AG08396 (cell line): Measurements from ENCODE around the gene CCDC102A.
A peak's percentile ranks its signal among the peaks of the same experiment; 100 is the strongest.

Source experiments
- DNase-seq: peaks from one replicate; pipeline ENCODE4 v3.0.0; 2012; ENCODE audit warnings: low spot score, mixed read lengths

The CCDC102A gene

DNA sequence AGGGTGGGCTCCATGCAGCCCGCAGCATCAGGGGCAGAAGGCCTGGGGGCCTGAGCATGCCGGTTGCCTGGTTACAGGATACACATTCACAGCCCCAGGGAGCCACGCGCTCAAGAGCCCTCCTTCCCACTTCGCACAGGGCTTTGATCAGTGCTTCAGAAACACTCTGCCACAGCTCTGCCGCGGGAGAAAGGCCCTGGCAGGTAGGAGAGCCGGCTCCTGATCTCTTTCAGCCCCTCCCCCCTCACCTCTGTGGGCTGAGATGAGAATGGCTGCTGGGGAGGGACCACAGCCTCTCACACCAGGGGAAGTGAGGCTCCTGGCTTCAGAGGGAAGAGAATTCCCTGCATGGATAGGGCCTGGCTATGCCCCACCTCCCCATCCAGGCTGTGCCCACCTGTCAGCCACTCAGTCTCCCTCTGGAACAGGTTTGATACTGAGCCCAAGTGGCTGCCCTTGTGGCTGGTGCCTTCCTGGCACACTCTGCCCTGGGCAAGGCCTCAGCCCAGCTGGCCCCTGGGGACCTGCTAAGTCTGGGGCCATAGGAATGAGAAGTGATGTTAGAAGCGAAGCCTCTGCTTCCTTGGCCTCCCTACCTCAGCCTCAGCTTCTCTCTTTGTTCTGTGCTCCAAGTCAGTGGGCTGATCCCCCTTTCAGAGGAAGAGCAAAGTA is 58.7 kb downstream of the CCDC102A start:
- DNase-seq: no peak

DNA sequence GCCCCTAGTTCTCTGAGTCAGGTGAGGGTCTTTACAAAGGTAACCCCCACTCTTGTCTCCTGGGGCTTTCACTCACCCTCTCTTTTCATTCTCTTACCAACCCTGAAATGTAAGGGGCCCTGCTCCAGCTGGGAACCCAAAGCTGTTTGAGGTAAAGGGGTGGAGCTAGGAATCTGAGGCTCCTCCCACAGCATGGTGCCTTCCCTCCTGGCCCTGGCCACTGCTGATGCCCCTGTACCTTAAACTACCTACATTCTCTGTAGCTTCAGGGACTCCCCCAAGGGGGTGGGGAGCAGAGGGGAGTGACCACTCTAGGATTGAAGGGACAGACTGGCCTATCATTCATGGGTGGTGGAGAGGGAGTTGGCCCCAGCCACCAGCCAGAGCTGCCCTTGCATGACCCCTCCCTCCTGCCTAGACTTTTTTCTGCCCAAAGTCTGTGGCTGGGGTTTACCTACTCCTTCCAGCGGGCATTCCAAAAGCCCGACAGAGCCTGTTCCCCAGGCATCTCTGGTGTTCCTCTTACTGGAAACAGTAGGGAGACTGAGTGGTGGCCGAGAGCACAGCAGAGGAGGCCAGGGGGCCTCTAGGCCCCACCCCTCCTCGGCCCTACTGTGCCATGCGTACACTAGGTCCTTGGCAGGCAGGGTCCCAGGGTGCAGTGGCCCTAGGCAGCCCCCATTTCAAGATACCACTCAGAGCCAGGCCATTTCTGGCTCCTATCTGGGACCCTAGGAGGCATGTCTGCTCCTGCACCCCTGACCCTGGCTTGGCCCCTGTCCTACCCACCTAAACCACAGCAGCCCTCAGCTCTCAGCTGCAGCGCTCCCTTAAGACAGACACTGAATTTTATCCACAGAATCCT is 59.6 kb downstream of the CCDC102A start:
- DNase-seq: no peak

DNA sequence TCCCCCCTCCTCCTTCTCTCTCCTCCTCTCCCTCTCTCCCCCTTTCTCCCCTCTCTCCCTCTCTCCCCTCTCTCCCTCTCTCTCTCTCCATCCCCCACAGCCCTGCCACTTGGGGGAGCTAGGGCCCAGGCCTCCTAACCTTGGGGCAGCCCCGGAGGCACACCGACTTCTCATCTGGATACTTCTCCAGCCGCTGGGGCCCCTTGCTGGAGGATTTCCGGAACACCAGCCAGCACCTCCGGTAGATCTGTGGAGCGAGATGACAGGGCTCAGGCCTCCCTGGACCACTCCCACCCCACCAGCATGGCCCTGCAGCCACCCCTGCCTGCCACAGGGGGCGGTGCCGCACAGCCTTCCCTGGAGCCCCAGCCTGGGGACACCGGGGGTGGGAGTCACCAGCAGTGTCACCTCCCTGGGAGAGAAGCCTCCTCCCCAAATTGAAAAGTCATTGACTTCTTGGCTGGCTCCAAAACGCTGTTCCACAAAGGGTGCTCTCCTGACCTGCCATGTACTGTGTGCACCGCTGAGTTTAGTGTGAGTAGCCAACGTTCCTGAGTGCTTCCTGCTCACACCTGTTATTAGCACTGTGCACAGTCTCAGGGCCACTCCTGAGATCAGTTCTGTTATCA is 60.5 kb downstream of the CCDC102A start:
- peak; percentile 50 for DNase-seq

DNA sequence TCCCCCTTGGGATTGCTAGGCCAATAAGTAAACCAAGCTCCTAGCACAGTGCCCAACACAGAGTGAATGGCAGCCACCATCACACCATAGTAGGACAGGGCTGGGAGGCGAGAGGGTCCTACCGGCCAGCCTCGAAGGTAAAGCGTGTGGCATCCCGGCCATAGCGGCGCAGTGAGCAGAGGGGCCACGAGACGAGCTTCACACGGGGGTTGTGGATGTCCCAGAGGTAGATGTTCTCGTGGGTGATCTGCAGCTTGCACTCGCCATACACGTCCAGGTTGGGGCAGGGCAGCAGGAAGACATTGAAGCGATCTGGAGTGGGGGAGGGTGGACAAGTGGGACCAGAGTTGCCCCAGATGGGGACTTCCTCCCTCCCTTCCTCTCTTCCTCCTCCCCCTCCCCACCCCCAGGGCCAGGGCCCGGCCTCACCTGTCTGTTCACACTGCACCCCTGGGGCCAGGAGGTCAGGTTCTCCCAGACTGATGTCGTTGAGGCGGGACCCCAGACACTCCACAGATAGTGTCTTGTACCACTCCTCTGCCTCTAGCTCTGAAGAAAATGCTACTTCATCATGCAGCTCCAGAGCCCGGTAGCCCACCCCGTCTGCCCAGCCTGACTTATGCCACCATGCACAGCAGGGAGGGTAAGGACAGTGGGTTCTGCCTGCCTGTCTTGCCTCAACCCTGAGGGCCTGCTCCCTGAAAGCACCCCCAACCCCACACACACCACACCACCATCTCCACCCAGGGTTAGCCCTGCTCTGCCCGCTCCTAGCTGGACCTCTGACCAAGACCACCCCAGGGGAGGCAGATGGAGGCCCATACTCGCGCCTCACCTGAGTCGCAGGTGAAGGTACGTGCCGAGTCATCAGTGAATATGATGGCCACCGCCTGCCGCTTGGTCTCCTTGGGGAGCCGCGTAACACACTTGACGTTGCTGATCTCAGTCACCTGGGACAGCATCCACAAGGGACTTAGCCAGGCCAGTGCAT is 61.4 kb downstream of the CCDC102A start:
- DNase-seq: no peak

DNA sequence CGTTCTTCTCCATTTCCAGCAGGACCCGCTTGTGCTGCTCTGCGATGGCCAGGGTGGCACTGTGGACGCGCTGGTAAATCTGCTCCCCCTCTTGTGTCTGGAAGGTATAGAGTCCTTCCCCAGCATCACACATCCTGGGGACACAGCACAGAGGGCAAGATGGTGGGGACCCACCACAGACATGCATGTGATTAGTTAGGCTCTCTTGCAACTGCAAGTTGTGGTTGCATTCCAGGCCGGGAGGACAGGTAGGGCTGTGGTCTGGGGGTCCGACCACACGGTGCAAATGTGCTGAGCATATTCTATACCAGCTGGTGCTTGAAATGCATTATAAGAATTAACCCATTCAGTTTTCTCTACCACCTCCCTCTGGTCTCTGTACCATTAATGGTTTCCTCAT is 62.5 kb downstream of the CCDC102A start:
- DNase-seq: no peak

DNA sequence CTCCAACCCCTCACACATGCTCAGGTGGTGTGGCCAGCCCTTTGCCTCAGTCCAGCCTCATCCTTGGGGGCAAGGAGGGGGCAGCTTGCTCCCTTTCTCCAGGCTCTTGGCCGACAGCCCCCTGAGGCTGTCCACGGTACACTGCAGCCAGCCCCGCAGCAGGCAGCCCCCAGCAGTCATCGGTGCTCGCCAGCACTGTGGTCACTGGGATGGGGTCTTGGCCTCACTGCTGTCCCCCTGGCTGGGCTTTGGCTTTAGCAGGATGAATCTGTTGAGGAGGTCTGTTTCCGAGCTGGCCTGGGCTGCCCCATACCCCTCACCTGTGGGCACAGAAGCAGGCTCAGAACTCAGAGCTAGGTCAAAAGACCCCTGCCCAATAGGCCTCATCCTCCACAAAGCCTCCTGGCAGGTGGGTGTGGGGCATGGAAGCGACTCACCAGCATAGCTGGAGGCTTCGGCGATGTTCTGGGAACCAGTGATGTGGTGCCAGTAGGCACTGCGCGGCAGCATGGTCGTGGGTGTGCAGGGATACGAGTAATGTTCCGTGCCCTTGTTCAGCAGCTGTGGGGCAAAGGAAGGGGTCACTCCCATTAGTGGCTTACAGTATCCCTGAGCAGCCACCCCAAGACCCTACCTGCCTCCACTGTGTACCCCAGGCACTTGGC is 63.1 kb downstream of the CCDC102A start:
- DNase-seq: no peak

DNA sequence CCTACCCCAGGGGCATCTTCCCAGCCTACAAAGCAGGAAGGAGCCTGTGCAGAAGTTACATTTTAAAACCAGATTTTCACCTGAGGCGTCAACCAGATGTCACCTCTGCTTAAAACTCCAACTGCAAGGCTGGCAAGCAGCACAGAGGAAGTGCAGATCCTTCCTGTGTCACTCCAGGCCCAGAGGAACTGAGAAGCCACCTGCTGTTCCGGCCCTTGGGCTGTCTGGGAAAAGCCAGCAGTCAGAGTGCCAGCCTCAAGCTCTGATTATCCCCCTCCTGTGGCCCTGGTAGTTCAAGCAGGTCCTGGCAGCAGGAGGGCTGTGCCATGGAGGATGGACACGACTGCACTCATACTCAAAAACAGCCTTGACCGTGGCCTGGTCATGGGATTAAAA is 63.7 kb downstream of the CCDC102A start:
- no peak for DNase-seq

DNA sequence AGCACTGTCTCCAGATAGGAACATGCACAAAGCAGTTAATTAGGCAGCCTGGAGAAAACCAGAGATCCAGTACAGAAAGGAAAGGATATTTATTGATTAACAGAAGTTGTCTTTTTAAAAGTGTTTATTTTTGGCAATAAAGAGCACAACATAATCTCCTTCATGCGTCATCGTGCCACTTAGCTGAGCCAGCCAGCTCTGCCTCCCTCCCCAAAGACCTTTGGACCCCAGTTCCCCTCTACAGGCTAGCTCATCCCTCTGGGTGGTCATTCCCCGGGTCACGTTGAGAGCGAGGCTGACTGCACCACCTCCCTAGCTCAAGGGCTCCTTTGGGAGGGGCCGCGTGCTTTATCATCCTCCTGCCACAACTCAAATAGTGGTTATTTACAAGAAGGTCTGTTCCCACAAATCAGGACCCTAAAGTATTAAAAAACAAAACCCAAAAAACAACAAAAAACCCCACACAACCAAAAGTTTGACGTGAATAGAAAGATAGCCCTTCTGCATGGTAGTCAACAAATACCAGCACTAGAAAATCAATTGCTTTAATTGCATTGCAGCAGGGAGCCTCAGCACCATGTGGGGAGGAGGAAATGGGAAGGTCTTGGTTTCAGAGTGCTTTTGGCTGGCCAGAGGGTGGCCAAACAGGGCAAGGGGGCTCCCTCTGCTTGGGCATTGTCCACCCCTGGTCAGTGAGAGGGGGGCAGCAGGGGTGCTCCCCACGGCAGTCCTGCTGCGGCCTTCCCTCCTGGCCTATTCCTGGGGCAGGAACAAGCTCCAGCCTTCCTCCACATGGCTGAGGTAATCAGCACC is 64.3 kb downstream of the CCDC102A start:
- no peak for DNase-seq

DNA sequence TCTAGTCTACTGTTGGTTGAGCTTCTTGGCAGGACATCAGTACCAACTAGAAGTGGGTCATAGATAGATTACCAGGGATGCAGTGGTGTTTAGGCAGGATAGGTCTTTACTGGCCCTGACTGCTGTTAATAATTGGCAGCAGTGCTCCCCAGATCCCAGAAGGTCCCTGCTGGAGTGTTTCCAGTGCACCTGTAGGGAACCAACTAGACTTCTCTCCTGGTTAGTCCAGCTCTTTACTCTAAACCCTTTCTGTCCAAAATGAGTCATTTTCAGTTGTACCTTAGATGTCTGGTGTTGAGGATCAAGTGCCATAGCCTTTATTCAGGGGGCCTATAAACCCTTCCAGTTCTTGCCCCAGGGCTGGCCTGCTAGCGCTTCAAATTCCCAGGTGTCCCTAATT is 65.2 kb downstream of the CCDC102A start:
- no peak for DNase-seq

DNA sequence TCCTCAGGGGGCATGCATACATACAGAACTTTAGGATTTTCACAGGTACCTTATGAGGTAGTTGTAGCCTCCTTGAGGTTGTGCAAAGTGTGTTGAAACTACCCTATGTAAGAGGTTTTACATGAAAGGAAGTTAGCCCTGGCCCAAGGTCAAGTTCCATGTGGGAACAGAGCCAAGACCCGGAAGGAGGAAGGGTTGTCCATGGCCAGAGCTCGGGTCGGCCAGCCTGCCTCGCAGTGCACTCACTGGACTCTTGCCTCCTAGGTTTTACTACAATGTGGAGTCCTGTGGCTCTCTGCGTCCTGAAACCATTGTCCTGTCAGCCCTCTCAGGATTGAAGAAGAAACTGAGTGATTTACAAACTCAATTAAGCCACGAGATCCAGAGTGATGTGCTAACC is 65.7 kb downstream of the CCDC102A start:
- no peak for DNase-seq

DNA sequence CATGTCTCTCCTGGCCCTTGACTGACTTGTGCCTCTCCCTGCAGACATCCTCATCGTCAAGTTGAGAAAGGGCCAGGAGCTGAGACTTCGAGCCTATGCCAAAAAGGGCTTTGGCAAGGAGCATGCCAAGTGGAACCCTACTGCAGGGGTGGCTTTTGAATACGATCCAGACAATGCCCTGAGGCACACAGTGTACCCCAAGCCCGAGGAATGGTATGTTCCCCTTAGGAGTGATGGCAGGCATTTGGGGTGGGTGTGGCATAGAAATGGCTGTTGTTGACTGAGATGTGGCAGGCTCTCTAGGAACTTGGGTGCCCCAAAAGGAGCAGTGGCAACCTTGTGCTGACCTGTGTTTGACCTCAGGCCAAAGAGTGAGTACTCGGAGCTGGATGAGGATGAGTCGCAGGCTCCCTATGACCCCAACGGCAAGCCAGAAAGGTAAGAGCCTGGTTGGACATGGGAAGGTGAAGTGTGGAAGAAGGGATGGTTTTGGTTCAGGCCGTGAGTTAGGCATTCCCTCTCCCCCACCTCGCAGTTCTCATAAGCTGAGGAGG is 66.4 kb downstream of the CCDC102A start:
- no peak for DNase-seq

DNA sequence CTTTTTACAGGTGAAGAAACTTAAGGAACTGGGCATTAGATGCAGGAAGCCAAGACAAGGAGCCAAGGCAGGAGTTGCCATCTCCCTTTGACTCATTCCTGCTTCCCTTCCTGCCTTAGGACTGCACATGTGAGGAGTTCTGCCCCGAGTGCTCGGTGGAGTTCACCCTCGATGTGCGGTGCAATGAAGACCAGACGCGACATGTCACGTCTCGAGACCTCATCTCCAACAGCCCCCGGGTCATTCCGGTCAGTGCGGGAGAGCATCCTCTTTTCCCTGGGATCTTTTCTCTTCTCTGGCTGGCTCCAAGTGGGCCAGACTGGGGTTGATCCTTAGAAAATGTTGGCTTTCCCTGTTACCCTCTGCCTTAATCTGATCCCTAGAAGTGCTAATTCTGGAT is 67.3 kb downstream of the CCDC102A start:
- DNase-seq: no peak

DNA sequence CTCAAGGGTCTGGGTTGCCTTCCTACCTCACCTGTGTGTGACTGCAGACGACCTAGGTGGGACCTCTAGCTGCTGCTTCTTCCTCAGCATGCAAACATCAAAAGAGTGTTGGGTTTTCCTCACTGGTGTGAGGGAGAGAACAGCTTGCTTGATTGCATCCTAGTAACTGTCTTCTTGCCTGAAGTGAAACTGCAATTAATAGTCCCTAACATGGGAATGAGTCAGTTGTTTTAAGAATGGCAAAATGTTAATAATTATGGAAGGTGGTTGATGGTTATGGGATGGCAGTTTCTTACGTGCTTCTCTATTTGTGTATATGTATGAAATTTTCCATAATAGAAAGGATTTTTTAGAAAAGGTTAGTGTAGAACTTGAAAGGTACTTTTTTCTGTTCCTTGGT is 68.0 kb downstream of the CCDC102A start:
- DNase-seq: no peak

DNA sequence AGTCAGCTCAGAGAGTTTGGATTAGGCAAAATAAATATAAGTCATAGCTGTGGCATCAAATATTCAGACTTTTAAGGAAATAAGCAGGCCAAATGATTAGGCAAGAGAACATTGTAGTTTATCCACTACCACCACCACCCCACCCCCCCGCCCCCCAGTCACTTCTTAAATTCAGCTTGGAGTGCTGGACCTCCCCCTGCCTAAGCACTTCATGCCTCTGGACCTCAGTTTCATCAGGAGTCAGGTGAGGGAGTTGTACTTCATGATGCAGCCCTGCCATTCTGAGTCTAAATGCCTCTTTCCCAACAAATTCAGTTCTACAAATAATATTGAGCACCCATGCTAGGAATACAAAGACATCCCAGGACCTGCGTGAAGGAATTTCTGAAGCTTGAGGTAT is 71.8 kb downstream of the CCDC102A start:
- no peak for DNase-seq

DNA sequence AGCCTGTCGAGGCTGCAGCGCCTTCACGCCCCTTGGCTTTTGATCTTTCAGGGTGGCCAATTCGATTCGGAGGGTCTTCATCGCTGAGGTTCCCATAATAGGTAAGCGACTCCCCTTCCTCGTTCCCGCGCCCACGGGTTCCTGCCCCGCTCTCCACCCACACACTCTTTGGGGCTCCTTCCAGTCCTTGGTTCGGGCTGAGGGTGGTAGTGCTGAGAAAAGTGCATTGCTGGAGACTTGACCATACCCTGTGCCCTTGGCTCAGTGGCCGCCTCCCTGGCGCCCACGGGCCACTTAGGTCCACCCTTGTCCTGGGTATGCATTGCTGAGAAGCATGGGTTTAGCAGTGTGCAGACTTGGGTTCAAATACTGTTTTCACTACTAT is 73.4 kb downstream of the CCDC102A start:
- peak; percentile 56 for DNase-seq

DNA sequence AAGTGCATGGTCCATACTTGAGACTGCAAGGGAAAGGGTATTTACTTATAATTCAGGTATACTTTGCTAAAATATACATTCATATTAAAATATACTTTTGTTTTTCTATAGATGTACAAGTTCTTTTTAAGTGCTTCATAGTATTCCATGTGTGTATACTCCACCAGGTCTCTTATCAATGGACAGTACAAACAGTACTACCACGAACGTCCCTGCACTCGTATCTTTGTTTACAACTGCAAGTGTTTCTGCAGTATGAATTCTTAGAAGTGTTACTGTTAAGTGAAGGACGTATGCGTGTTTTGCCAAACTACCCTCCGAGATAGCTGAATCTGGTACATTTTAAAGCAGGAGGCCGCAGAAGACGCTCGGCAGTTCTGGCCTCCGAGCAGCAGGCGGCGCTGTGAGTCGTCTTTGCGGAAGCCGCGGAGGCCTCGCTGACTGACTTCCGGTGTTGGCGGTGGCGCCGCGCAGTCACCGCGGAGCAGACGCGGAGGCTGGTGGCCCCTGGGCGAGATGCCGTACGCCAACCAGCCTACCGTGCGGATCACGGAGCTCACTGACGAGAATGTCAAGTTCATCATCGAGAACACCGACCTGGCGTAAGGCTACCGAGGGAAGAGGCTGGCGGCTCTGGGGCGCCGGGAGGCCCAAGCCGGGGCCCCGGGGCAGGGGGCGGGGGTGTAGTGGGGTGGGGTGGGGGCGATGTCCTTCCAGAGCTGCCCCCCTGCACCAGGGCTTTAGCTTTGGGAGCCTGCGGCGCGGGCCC is 74.0 kb downstream of the CCDC102A start, which contains the start of gene POLR2C:
Gene POLR2C, plus strand, starts transcription at position 471 of the 769 bp plus-strand sequence. Its CDS starts 46 bp downstream, at position 517.
- DNase-seq: peak; percentile 93
